ENCODE measurements around the gene OXTR.

OXTR gene

GRCh38 chr3:8769088-8769822 lies at the start of gene OXTR:
Gene OXTR, minus strand, starts transcription at chr3:8769613. Its CDS starts 1,426 bp downstream, at chr3:8768187.
- DNase-seq = peak in 2 of 4 experiments; percentile 8 to 31

GRCh38 chr3:8817486-8817885 lies 48.1 kb upstream of the OXTR start:
- DNase-seq = no peak

- DNase-seq = no peak
Measured at GRCh38 chr3:8816106-8816505, 46.7 kb upstream of the OXTR start.

- DNase-seq = no peak
Measured at GRCh38 chr3:8813411-8813810, 44.0 kb upstream of the OXTR start.

- no peak for DNase-seq
Measured at GRCh38 chr3:8810561-8810960, 41.1 kb upstream of the OXTR start.

- no peak for DNase-seq
Measured at GRCh38 chr3:8805774-8806173, 36.4 kb upstream of the OXTR start.

GRCh38 chr3:8802256-8802655 lies 32.8 kb upstream of the OXTR start:
- DNase-seq = no peak

- no peak for DNase-seq
Measured at GRCh38 chr3:8800016-8800415, 30.6 kb upstream of the OXTR start.

GRCh38 chr3:8794247-8794646 lies 24.8 kb upstream of the OXTR start:
- no peak for DNase-seq

- DNase-seq = no peak
Measured at GRCh38 chr3:8793242-8793641, 23.8 kb upstream of the OXTR start.

GRCh38 chr3:8790529-8790928 lies 21.1 kb upstream of the OXTR start:
- DNase-seq = no peak

- DNase-seq = no peak
Measured at GRCh38 chr3:8784676-8785435, 15.4 kb upstream of the OXTR start.

- no peak for DNase-seq
Measured at GRCh38 chr3:8780279-8780678, 10.9 kb upstream of the OXTR start.

- DNase-seq = no peak
Measured at GRCh38 chr3:8778475-8778874, 9.1 kb upstream of the OXTR start.

GRCh38 chr3:8777978-8778267 lies 8.5 kb upstream of the OXTR start:
- DNase-seq = no peak

GRCh38 chr3:8777201-8777977 lies 8.0 kb upstream of the OXTR start:
- no peak for DNase-seq

GRCh38 chr3:8776406-8776805 lies 7.0 kb upstream of the OXTR start:
- no peak for DNase-seq

GRCh38 chr3:8775602-8776001 lies 6.2 kb upstream of the OXTR start:
- no peak for DNase-seq

- DNase-seq = no peak
Measured at GRCh38 chr3:8775181-8775580, 5.8 kb upstream of the OXTR start.

- no peak for DNase-seq
Measured at GRCh38 chr3:8773941-8774542, 4.6 kb upstream of the OXTR start.

- DNase-seq = no peak
Measured at GRCh38 chr3:8768364-8769087, 887 bp downstream of the OXTR start.

- DNase-seq = no peak
Measured at GRCh38 chr3:8767667-8768363, 1.6 kb downstream of the OXTR start.

Data from activated naive CD4-positive, alpha-beta T cell (primary cell).